HG03139 (cell line): ENCODE measurements around the gene TSPAN6.

ENCODE experiments used
- ATAC-seq: cut with Tn5 transposase; IDR thresholded peaks from one replicate; pipeline ENCODE4 v1.9.1; 2021; ENCODE audit not compliant: unreplicated experiment

The TSPAN6 gene

GRCh38 chrX:100636321-100636991, at the start of gene TSPAN6:
Gene TSPAN6, minus strand, starts transcription at chrX:100636806. Its CDS starts 112 bp downstream, at chrX:100636694.
- peak; percentile 98 for ATAC-seq

- ATAC-seq, result no peak
Measured at GRCh38 chrX:100685997-100686305, 49.3 kb upstream of the TSPAN6 start.

GRCh38 chrX:100685284-100685996, 48.8 kb upstream of the TSPAN6 start:
- ATAC-seq, result peak; percentile 74

GRCh38 chrX:100682939-100683338, 46.3 kb upstream of the TSPAN6 start:
- ATAC-seq, result no peak

GRCh38 chrX:100681599-100681998, 45.0 kb upstream of the TSPAN6 start:
- no peak for ATAC-seq

- no peak for ATAC-seq
Measured at GRCh38 chrX:100680756-100681155, 44.1 kb upstream of the TSPAN6 start.

GRCh38 chrX:100677611-100678181, 41.1 kb upstream of the TSPAN6 start:
- ATAC-seq, result no peak

GRCh38 chrX:100674705-100675104, 38.1 kb upstream of the TSPAN6 start:
- peak; percentile 80 for ATAC-seq

- ATAC-seq, result no peak
Measured at GRCh38 chrX:100673397-100673953, 36.9 kb upstream of the TSPAN6 start.

- no peak for ATAC-seq
Measured at GRCh38 chrX:100672966-100673365, 36.4 kb upstream of the TSPAN6 start.

GRCh38 chrX:100663642-100664041, 27.0 kb upstream of the TSPAN6 start:
- ATAC-seq, result no peak

GRCh38 chrX:100662796-100663195, 26.2 kb upstream of the TSPAN6 start:
- no peak for ATAC-seq

GRCh38 chrX:100662170-100662569, 25.6 kb upstream of the TSPAN6 start:
- ATAC-seq, result no peak

GRCh38 chrX:100659431-100660137, 23.0 kb upstream of the TSPAN6 start:
- ATAC-seq, result no peak

GRCh38 chrX:100658941-100659381, 22.4 kb upstream of the TSPAN6 start:
- ATAC-seq, result no peak

- no peak for ATAC-seq
Measured at GRCh38 chrX:100654261-100654660, 17.7 kb upstream of the TSPAN6 start.

GRCh38 chrX:100652266-100652665, 15.7 kb upstream of the TSPAN6 start:
- no peak for ATAC-seq

- no peak for ATAC-seq
Measured at GRCh38 chrX:100650841-100651240, 14.2 kb upstream of the TSPAN6 start.

GRCh38 chrX:100649550-100650356, 13.1 kb upstream of the TSPAN6 start:
- ATAC-seq, result no peak
